T1000 (cell line): ENCODE results near the gene VWC2L.

Source experiments
- DNase-seq: peaks from one replicate; lab custom pipeline; 2025; ENCODE audit warnings: mixed read lengths; lab: John Stamatoyannopoulos, UW

Gene VWC2L

GRCh38 chr2:214469728-214470127 is 58.9 kb downstream of the VWC2L start:
- DNase-seq: no peak

DNA sequence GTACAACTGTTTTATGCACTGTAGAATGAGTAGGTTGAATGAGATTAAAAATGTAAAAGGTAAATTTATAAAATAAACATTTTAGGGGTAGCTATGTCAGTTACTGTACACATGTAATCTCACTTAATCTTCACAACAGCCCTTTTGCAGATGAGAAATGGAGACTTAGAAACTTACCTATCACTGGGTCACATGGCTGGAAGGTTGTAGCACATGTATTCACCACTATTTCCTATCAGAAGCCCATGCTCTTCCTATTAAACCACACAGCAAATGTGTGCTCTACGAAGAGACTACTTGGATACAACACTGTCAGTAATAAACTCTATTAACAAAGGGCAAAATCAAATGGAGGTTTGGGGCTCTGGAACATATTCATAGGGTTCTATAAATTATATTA is 60.5 kb downstream of the VWC2L start:
- DNase-seq: no peak

GRCh38 chr2:214471990-214472389 is 61.1 kb downstream of the VWC2L start:
- no peak for DNase-seq

GRCh38 chr2:214477305-214477704 is 66.5 kb downstream of the VWC2L start:
- DNase-seq: no peak

GRCh38 chr2:214481204-214481603 is 70.3 kb downstream of the VWC2L start:
- no peak for DNase-seq

DNA sequence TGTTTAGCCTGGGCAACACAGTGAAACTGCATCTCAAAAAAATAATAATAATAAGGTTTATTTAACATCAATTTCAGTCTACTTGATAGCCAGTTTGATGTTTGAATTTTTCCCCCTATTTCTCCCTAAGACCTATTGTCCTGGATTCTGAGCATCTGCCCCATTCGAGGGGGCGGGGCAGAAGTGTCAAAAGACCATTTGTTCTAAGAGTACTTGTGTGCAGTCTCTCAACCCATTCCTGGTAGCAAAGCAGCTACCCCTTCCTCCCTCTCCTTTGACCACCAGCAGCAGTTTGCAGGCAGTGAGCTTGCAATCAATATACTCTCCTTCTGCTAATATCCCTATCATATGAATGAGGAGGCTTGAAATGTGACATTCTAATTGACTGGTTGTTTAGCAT is 71.9 kb downstream of the VWC2L start:
- DNase-seq: no peak

- no peak for DNase-seq
Measured at GRCh38 chr2:214484239-214484638, 73.4 kb downstream of the VWC2L start.

GRCh38 chr2:214484701-214485100 is 73.8 kb downstream of the VWC2L start:
- no peak for DNase-seq

- no peak for DNase-seq
Measured at GRCh38 chr2:214489181-214489580, 78.3 kb downstream of the VWC2L start.

DNA sequence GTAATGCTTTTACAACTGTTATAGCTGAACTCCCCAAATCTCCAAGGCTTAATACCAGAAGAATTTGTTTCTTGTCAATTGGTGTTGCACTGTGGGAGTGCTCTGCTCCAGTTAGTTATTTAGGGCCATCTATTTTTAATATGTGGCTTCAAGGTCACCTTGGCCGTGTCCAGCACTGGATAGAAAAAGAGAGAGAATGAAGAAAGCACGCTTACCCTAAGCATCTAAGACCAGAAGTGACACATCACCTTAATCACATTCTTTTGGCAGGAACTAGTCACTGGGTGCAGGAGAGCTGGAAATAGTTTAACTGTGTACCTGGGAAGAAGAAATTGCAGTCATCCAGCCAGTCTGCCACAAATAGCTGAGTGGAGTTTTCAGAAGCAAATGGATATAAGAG is 78.8 kb downstream of the VWC2L start:
- no peak for DNase-seq

- no peak for DNase-seq
Measured at GRCh38 chr2:214492152-214492551, 81.3 kb downstream of the VWC2L start.

DNA sequence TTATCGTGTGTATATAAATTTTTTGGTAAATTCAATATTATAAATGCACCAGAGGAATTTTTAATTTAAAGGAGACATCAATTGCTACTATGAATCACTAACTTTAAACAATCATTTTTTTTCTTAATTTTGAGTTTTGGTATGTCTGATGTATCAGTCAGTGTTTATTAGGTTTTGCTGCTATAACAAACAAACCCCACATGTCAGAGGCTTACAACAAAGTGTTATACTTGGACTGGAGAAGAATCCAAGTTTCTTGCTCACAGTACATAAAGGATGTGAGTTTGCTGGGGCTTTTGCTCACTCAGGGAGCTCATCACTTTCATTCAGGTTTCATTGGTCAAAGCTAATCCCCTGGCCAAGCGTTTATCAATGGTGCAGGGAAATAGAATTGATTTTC is 81.8 kb downstream of the VWC2L start:
- no peak for DNase-seq

DNA sequence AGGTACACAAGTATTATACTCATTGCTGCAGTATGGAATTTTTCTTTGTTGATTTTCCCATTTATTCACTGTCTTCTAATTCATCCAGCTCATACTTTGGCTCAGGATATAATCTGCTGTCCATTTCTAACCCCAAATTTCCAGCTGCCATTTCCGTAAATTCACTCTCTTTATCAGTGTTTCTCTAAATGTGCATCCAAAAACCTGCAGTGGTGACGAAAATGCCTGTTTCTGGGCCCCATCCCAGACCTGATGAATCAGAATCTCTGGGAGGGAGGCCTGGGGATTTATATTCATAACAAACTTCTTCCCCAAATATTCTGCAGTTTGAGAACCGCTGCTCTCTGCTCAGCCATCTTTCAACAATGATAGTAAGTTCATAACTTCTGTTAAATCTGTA is 86.6 kb downstream of the VWC2L start:
- no peak for DNase-seq

DNA sequence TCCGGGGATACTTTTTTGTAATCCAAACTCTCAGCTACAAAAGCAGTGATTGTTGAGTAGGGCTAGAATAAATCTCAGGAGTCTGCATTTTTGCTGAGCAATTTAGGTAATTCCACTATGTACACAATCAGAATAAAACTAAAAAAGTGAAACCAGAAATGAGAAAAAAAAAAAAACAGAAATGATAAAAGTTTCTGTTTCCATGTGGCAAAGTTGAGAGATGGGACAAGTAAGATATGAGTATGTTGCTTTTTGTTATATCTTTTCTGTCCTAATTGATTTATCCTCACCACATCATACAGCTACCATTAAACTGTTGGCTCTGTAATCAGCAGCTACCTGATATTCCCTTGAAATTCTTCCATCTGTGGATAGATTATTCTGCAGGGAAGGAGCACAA is 92.7 kb downstream of the VWC2L start:
- no peak for DNase-seq

DNA sequence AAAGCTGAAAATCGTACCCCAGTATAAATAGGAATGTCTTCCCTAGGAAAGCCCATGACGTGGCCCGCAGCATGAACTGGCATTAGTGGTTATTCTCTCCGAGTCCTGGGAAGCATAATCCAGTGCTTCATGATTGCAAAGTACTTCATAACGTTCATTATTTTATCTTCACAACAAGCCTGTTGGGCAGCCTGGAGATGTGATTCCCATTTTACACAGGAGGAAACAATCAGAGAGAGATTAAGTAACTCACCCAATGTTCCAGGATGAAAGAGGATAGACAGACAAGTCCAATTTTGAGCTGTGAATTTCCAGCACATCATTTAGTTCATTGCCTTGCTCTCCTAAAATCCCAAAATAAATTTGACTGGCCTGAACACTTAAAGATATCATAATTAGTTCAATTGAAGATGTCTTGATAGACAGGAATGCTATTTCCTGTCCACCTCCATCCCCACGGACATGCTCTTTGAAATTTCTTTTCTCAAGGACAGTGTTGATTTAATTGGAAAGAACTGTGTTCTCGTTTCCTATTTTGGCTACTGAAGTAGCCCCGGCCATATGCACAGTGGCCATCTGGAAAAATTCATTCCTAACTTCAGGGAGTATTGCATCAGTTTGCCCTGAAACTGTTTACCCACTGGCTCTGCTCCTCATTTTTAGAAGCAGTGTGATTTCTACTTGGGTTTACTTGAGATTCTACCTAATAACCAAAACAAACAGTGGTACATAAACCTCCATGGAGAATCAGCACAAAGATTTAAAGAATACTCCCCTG is 93.9 kb downstream of the VWC2L start:
- no peak for DNase-seq

- DNase-seq: no peak
Measured at GRCh38 chr2:214507032-214507431, 96.2 kb downstream of the VWC2L start.

DNA sequence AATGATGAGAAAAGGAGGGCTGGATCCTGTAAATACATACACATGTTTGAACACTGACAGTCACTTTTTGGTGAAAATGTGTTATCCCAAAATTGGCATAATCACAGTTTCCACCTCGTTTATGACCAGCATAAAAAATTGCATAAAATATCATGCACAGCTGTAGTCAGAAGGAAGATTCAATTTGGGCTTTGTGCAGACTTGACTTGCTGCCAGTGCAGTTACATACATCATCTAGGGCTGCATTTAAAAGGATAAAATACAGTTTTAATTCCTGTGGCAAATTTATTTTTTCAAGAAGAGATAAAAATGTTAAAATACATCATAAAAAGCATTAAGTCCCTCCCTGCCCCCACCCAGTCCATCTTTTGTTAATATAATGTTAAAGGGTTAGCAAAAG is 103.8 kb downstream of the VWC2L start:
- DNase-seq: no peak

DNA sequence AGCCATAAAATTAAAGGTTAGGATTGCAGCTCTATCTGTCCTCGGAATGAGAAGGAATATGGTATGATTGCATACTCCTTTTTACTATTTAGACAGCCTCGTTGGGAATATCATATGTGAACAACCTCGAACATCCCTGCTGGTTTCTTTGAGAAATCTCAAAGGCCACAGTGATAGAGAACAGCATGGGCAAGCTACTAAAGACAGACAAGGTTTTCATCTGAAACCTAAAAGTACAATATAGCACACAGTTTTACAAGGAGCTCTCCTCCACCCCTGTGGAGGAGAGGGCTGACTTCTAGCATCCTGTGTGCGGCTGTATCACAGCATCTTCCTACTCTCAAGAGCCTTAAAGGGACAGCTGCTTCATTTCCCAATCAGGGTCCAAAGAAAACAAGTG is 104.3 kb downstream of the VWC2L start:
- DNase-seq: no peak

DNA sequence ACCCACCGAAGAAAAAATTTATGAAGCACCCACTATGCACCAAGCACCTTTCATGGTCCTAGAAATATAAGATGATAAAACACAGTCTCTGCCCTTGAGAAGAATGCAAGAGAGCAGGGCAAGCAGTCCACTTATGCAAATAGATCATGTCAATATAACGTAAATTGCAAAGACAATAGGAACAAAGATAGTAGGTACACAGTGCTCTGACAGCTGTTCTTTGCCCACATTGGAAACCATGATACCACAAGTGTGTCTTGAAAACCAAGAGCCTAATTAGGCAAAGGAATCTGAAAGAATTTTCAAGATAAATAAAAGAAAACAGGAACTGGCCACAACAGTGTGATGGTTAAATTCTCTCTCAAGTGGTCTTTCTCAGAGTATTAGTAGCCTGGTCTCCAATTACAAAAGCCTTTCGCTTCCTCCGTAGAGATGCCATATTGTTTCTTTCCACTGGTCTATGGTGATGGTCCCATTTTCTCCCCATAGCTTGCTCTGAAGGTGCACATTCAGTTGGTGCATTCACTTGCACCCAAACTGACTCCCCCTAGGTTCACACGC is 108.5 kb downstream of the VWC2L start:
- no peak for DNase-seq

GRCh38 chr2:214529021-214529420 is 118.2 kb downstream of the VWC2L start:
- DNase-seq: no peak

DNA sequence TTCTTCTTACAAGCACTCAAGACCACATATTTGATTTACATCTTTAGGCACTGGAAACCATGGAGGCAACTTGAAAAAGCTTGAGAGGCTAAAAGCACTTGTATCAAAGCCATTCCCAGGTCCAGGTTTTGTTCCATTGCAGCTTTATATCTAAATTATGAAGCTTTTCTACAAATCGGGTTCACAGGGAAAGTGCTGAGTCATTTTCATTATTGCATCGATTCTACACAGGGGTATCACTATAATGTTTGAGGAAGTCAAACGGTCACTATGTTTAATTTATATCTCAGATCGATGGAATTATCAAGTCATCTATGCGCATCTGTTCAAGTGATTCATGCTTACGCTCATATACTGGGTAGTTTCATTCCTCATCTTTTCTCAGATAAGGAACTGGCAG is 118.7 kb downstream of the VWC2L start:
- DNase-seq: no peak

DNA sequence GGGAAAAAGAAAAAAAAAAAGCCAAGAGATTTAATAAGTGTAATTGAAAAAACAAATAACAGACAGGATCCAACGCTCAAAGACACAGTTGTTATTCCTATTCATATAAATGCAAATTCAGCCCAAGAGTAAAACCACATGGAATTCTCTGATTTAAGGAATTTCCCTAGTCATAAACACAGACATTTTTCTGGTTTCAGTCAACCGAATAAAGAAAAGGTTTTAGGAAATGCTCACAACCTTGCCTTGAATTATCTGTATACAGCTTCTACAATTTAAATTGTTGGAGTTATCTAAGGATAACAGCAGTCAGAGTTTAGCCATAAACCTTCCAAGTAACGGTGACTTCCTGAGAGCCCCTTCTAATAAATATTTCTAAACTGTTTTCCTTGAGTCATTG is 122.7 kb downstream of the VWC2L start:
- DNase-seq: no peak

DNA sequence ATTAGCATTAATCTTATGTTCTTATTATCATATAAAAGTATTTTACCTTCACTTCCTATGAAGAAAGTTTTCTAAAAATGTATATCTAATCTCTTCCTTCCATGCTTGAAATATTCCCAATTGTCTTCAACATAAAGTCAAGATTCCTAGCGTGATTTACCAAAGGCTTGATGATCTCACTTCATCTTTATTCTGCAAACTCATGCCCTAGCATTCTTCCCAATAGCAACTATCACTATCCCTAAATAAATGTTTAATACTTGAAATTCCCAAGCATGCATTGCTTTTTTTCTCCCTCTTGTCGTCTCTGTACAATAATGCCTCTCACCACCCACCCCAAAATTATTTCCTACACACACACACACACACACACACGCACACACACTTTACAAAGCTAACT is 125.8 kb downstream of the VWC2L start:
- no peak for DNase-seq

- DNase-seq: no peak
Measured at GRCh38 chr2:214537929-214538328, 127.1 kb downstream of the VWC2L start.
